Measurements from ENCODE around the gene PITX3. TPM values are rescaled to one million over a fixed set of nuclear protein-coding genes. Genes with fewer than 3 reads are reported as not detected.

The PITX3 gene
- polyA plus RNA-seq, 1 donor from 2014 or later, result not detected

- H4K20me1 ChIP-seq (ENCODE audit: insufficient read depth), result no peaks in the 10 kb centered on the region
- H3K79me2 ChIP-seq (replicated peaks; ENCODE audit: insufficient read depth, low read length), result peaks cover 10% of the 10 kb centered on the region
- no peaks in the 10 kb centered on the region for H3F3A ChIP-seq (ENCODE audit: insufficient read depth, low read length, poor library complexity, severe bottlenecking)
- H3K9ac ChIP-seq (ENCODE audit: low read length), result no peak overlapping the region
- no peaks in the 10 kb centered on the region for H3K27me3 ChIP-seq (ENCODE audit: insufficient read depth, low read depth, low read length)
- H3K36me3 ChIP-seq (ENCODE audit: insufficient read depth, low read length), result no peaks in the 10 kb centered on the region
- no peak overlapping the region for H2AFZ ChIP-seq (ENCODE audit: low read depth, low read length)
- H3K27ac ChIP-seq (ENCODE audit: low read length), result no peak overlapping the region
- H3K9me2 ChIP-seq (ENCODE audit: insufficient read depth, low read length), result no peaks in the 10 kb centered on the region
- TF ChIP-seq EP300 (conservative IDR thresholded peaks at IDR 0.05; ENCODE audit: poor library complexity, severe bottlenecking) (no peak), POLR2AphosphoS5 (IDR thresholded peaks at IDR 0.05) (no peak), RAD21 (conservative IDR thresholded peaks at IDR 0.05) (no peak), MXI1 (conservative IDR thresholded peaks at IDR 0.05; ENCODE audit: poor library complexity, severe bottlenecking) (no peak), EZH2 (IDR thresholded peaks at IDR 0.05; ENCODE audit: borderline replicate concordance, insufficient read depth, low read length, poor library complexity, severe bottlenecking) (no peak), SMC3 (conservative IDR thresholded peaks at IDR 0.05; ENCODE audit: poor library complexity) (no peak), TAF1 (IDR thresholded peaks at IDR 0.05; ENCODE audit: low read depth) (no peak), CTCF (IDR thresholded peaks at IDR 0.05; ENCODE audit: poor library complexity, severe bottlenecking) (no peak)
- H3K4me3 ChIP-seq (ENCODE audit: low read length), result no peak overlapping the region
- no peak overlapping the region for H3K4me2 ChIP-seq (ENCODE audit: low read length)
- no peaks in the 10 kb centered on the region for H3K9me3 ChIP-seq (ENCODE audit: low read length)
Observed at GRCh38 chr10:102279104-102279503, 37.8 kb upstream of the PITX3 start.

GRCh38 chr10:102275343-102275742, 34.0 kb upstream of the PITX3 start:
- H3K9me3 ChIP-seq (ENCODE audit: low read length), result no peaks in the 10 kb centered on the region
- no peaks in the 10 kb centered on the region for H3K36me3 ChIP-seq (ENCODE audit: insufficient read depth, low read length)
- no peak overlapping the region for H3K9ac ChIP-seq (ENCODE audit: low read length)
- H3K79me2 ChIP-seq (replicated peaks; ENCODE audit: insufficient read depth, low read length), result peaks cover 18% of the 10 kb centered on the region
- H3K9me2 ChIP-seq (ENCODE audit: insufficient read depth, low read length), result no peaks in the 10 kb centered on the region
- H3K4me3 ChIP-seq (ENCODE audit: low read length), result no peak overlapping the region
- no peak for TF ChIP-seq RAD21 (conservative IDR thresholded peaks at IDR 0.05)
- no peak for TF ChIP-seq SMC3 (conservative IDR thresholded peaks at IDR 0.05; ENCODE audit: poor library complexity)
- no peak for TF ChIP-seq EP300 (conservative IDR thresholded peaks at IDR 0.05; ENCODE audit: poor library complexity, severe bottlenecking)
- TF ChIP-seq EZH2 (IDR thresholded peaks at IDR 0.05; ENCODE audit: borderline replicate concordance, insufficient read depth, low read length, poor library complexity, severe bottlenecking), result no peak
- TF ChIP-seq POLR2AphosphoS5 (IDR thresholded peaks at IDR 0.05), result no peak
- no peak for TF ChIP-seq CTCF (IDR thresholded peaks at IDR 0.05; ENCODE audit: poor library complexity, severe bottlenecking)
- TF ChIP-seq MXI1 (conservative IDR thresholded peaks at IDR 0.05; ENCODE audit: poor library complexity, severe bottlenecking), result no peak
- TF ChIP-seq TAF1 (IDR thresholded peaks at IDR 0.05; ENCODE audit: low read depth), result no peak
- no peak for TF ChIP-seq REST (IDR thresholded peaks at IDR 0.05; ENCODE audit: borderline replicate concordance)
- H3K4me2 ChIP-seq (ENCODE audit: low read length), result no peak overlapping the region
- H4K20me1 ChIP-seq (ENCODE audit: insufficient read depth), result no peaks in the 10 kb centered on the region
- H2AFZ ChIP-seq (ENCODE audit: low read depth, low read length), result no peak overlapping the region
- no peaks in the 10 kb centered on the region for H3K27me3 ChIP-seq (ENCODE audit: insufficient read depth, low read depth, low read length)
- H3F3A ChIP-seq (ENCODE audit: insufficient read depth, low read length, poor library complexity, severe bottlenecking), result no peaks in the 10 kb centered on the region
- H3K27ac ChIP-seq (ENCODE audit: low read length), result no peak overlapping the region
